Measurements from ENCODE around the gene CHCHD6.

CHCHD6 gene

DNA sequence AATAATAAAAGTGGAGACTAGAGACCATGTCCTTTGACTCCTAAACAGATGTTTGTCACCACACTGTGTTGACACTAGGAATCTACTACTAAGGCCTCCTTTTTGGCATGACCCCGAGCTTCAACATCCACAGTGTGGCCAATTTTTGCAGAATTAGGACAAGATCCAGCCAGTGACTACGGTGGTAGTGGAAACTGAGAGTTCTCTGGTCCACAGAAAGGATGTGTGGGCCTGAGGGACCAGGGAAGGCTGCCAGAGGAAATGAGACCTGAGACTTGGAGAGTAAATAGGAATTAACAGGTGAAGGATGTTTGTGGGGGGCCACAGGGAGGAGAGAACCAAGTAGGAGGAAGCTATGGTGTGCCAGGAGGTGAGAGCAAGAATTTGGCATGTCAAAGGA, 122.7 kb downstream of the CHCHD6 start:
- no peak for DNase-seq (ENCODE audit: low spot score)

- no peak for DNase-seq (ENCODE audit: low spot score)
These were observed 123.1 kb downstream of the CHCHD6 start for GRCh38 chr3:126827121-126827520.

DNA sequence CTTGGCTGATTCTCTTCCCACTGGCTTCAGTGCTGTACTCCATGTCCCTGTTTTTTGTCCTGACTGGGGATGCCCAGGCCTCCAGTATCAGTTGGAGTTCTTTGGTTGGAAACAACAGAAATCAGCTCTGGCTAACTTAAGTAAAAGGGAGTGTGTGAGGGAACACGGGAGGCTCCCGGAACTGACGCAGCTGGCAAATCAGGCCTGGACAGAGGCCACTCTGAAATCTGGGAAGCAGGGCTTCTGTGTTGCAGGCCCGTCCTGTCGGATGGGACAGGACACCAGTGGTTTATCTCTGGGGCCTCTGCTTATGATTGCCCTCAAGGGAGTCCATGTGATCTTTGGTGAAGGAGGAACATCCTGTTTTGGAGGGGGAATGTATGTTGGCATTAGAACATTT, 124.3 kb downstream of the CHCHD6 start:
- no peak for DNase-seq (ENCODE audit: low spot score)

DNA sequence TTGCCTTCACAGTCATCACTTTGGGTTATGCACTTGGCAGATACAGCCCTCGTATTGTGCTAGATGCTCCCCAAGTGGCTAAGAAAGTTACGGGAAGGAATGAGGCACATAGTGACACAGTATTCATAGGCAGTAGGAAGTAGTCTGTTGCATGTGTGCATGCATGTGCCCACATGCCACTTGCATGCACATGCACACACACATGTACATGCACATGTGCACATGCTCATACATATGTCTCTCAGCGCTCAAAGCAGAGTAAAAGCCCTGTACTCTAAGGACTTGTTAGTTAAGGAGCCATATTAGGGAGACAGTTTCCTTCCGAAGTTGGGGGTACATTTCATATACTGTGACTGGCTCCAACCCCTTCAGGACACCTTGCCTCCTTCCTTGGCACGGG, 128.9 kb downstream of the CHCHD6 start:
- DNase-seq (ENCODE audit: low spot score): no peak

DNA sequence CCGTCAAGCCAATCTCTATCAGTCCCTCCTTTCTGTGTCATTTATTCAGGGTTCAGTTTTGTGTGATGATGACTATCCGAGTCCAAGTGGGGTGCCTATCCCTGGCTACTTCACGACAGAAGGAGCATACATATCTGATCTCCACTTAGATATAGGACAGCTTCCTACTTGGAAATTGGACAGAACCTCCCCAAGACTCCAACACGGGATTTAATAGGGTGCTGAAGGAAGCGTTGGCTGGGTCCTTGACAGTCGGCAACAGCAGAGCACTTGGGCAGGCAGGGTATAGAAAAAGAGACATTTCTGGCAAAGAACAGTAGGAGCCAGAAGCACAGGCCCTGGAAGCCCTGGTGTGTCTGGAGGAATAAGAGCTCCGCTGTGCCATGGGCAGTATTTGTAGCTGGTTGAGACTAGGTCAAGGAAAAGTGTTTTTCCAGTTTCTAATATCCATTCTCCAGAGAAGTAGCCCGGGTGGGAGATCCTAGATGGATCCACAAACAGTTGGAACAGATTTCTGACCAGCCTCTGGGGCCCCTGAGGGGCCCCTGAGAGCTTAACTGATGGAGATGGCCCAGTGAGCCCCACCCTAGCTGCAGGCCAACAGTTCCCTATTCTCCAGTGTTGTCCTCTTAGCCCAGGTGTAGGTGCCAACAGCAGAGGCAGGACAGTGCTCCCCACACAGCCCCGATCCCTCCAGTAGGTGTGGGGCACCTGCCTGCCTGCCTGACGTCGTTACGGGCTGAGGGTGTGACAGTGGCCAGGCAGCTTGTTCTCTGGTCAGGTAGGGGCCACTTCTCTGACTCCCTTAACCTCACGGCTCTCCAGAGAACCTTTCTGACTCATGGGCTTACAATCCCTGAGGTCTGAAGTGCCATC, 130.8 kb downstream of the CHCHD6 start:
- DNase-seq (ENCODE audit: low spot score): no peak

GRCh38 chr3:126835472-126836219, 131.6 kb downstream of the CHCHD6 start:
- DNase-seq (ENCODE audit: low spot score): no peak

DNA sequence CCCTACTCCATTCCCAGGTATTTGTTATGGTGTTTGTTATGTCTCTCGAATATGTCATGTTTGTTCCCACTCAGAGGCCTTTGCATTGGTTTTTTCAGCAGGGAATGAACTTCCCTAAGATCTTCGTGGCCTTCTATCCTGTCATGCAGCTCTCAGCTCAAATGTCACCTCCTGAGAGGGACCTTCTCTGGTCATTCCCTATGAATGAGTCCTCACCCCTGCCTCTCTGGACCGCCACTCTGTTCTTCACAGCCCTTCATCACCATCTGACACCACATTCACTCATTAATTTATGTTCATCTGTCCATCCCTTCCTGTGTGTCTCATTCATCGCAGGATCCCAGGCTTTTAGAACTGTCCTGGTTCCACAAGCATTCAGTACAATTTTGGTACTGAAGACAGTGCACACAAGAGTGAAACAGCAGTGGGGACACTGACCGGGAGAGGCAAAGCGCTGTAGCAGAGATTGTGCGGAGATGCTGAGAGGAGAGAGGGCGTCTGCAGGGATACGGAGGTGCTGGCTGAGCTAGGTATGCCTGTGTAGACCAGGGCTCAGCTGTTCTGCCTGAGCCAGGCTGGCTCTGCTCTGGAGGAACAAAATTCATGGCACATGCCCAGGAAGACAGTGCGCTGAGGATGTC, 132.3 kb downstream of the CHCHD6 start:
- no peak for DNase-seq (ENCODE audit: low spot score)

DNA sequence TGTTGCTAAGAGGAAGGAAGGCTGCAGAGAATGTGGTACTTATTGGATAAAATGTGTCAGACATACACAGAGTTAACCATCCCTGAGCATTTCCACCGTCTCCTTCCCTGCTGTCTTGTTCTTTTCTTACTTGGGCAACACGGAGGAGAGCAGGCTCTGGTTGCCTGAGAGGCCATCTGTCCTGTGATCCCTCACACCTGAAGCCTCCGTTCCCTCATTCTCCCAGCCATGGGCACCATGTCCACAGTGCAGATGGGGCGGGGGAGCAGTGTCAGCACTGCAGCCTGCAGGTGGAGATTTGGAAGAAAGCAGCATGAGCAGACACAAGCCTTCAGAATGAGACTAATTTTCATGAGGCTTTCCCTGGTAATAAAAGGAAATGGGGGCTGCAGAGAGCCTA, 133.7 kb downstream of the CHCHD6 start:
- DNase-seq (ENCODE audit: low spot score): no peak

DNA sequence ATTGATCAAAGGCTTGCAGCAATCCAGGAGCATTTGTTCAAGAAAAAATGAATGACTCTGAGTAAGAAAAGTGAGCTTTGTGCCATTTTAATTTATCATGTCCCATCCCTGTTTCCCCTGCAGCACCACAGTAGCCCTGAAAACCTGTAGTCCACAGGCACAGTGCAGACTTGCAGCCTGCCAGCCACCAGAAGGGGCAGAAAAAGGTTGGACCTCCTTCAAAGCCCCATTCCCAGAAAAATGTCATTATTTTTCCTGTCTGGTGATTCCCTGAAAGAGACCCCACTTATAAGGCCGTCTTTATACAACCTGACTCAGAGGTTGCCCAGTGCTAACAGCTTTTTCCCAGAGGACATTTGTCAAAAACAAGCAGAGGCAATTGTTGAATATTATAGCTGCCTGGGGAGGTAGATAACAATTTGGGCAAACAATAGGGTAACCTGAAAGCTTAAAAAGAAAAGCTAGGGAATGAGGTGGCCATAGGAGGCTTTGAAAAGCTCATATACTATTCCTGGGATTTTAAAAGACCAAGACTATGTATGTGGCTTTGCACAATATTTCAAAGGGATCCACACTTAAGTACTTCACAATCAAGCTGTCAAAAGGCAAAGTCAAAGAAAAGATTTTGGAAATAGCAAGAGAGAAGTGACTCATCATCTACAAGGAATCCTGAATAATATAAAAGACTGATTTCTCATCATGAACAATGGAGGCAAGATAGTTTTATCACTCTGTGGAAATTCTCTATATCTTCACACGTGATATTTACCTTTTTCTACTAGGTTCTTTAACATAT, 142.1 kb downstream of the CHCHD6 start:
- DNase-seq (ENCODE audit: low spot score): no peak

DNA sequence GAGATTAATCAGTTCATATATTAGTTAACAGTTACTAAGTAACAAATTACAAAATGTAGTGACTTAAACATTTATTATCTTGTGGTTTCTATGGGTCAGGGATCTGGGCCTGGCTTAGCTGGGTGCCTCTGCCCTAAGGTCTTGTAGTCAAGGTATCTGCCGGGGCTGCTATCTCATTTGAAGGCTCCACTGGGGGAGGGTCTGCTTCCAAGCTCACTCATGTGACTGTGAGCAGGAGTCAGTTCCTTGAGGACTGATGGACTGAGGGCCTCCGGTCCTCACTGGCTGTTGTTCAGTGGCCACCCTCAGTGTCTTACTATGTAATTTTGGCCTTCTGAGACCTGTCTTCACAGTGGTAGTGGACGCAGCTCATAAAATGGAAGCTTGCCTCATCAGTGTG, 143.0 kb downstream of the CHCHD6 start:
- DNase-seq (ENCODE audit: low spot score): no peak

DNA sequence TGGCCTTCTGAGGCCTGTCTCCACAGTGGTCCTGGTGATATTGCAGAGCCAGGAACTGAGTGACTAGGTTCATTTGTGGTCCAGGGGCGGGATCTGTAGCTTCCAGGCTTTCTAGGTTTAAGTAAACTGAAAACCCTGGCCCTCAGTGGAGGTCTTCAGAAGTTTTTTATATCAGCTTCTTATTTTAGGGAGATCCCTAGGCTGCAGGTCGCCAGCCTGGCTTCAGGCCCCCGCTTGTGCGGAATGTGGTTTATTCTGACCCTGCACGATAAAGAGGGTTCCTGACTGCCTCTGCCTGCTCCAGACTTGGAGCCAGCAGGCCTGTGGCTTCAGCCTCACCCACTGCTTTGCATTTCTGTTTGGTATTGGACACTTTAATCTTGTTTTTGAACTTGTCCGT, 145.0 kb downstream of the CHCHD6 start:
- DNase-seq (ENCODE audit: low spot score): no peak

- no peak for DNase-seq (ENCODE audit: low spot score)
These were observed 145.7 kb downstream of the CHCHD6 start for GRCh38 chr3:126849768-126850167.

DNA sequence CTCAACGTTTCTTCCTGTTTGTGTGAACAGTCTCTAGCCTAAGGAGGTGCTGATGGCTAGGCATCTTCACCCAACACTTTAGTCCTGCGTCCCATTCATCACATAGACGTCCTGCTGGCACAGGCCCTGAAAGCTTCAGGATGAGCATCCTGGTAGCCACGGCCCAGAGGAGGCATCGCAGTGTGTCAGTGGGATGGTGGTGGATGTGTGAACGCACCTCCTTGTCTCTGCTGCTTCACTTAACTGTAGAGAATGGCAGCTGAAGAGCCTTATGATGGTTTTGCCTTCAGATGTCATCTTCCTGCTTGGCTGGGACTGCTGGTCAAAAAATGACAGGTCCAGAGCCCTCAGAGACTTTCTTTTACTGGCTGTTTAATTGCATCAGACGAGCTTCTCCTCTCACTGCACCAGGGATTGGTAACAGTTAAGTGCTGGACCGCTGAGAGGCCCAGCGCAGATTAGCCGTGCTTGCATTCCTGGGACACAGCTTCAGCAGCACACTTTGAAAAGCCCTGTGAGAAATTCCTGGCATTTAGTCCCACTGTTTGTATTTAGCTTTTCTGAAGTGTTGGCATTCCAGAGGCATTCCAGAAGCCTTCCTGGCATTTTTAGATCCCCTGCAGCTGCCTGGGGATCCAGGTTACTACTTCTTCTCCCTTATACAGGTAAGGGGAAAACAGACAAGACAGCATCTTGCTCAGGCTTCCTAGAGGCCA, 146.5 kb downstream of the CHCHD6 start:
- DNase-seq (ENCODE audit: low spot score): no peak

- DNase-seq (ENCODE audit: low spot score): no peak
These were observed 147.3 kb downstream of the CHCHD6 start for GRCh38 chr3:126851382-126851781.

GRCh38 chr3:126851934-126852333, 147.9 kb downstream of the CHCHD6 start:
- DNase-seq (ENCODE audit: low spot score): no peak

GRCh38 chr3:126852511-126852910, 148.5 kb downstream of the CHCHD6 start:
- no peak for DNase-seq (ENCODE audit: low spot score)

DNA sequence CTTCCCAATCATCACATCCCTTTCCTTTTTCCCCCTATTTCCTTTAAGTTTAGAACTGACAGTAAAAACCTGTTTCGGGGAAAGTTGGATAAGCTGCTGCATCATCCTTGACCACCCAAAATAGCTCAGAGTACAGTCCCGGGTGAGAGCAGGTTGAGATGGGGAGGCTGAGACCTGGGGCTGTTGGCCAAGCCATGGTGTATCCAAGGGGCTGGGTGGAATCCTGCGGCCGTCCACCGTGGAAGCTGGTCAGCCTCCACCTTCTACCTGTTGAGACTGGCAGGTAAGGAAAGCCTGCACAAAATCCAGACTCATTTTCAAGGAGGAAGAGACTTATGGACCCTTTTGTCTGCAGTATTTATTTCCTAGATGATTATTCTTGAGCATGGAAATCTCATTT, 150.6 kb downstream of the CHCHD6 start:
- DNase-seq (ENCODE audit: low spot score): no peak

GRCh38 chr3:126855374-126855773, 151.3 kb downstream of the CHCHD6 start:
- DNase-seq (ENCODE audit: low spot score): no peak

- no peak for DNase-seq (ENCODE audit: low spot score)
These were observed 153.9 kb downstream of the CHCHD6 start for GRCh38 chr3:126857928-126858327.

GRCh38 chr3:126858401-126858800, 154.4 kb downstream of the CHCHD6 start:
- DNase-seq (ENCODE audit: low spot score): no peak

- no peak for DNase-seq (ENCODE audit: low spot score)
These were observed 154.8 kb downstream of the CHCHD6 start for GRCh38 chr3:126858887-126859286.
